Measurements from ENCODE around the gene TMEM60. TPM values are rescaled to one million over a fixed set of nuclear protein-coding genes. Genes with fewer than 3 reads are reported as not detected.
A peak's percentile ranks its signal among the peaks of the same experiment; 100 is the strongest.

Gene TMEM60
- total and polyA plus RNA-seq, 2 donors (not counting 3 experiments of a cell fraction or from before 2014, with no cell fraction given), result 15.8 to 19.5 TPM

DNA sequence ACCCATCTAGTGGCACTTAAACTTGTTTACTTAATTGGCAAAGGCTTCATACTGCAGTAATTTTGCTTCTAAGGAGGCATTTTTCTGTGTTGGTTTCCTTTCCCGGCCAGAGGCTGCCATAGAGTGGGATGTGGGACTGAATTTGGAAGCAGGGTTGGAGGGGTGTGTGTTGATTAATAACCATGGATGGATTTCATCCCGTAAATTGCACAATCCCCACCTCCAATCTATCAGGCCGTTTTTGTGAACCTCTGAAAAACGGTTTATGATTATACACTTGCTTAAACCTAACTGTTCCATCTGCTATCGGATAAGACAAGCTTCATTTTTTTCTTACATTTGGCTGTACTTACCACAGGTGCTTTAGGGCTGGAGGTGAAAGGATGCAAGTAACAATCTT is 1.3 kb downstream of the TMEM60 start:
- Histone ChIP-seq H3K79me2 (ENCODE audit: control insufficient read depth, insufficient read depth, low read length) (peaks cover 28% of the 10 kb centered on the region), H3K27me3 (ENCODE audit: control insufficient read depth in 2 of 2, insufficient read depth in 2 of 2, low read length in 2 of 2) (no peaks in the 10 kb centered on the region), H3K4me2 (ENCODE audit: insufficient read depth, low read length) (peak overlapping the region; percentile 83), H3K9me3 (replicated peaks; ENCODE audit: control insufficient read depth, insufficient read depth, low read length) (no peaks in the 10 kb centered on the region), H3K9me1 (replicated peaks; ENCODE audit: control insufficient read depth, extremely low read depth, insufficient read depth, low read length) (no peaks in the 10 kb centered on the region), H4K20me1 (replicated peaks; ENCODE audit: control insufficient read depth, extremely low read depth, insufficient read depth, low read length) (no peaks in the 10 kb centered on the region), H3K4me3 (replicated peaks in 1 of 3; ENCODE audit: insufficient read depth in 1 of 3, low read depth in 1 of 3, low read length in 3 of 3) (peak overlapping the region in 2 of 3 experiments; percentile 90 to 94), H3K9ac (replicated peaks; ENCODE audit: extremely low read depth, insufficient read depth, low read length) (no peak overlapping the region), H3K27ac (ENCODE audit: insufficient read depth, low read depth, low read length) (no peak overlapping the region), H2AFZ (ENCODE audit: low read depth, low read length) (no peak overlapping the region), H3K4me1 (ENCODE audit: control insufficient read depth, extremely low read depth, insufficient read depth, low read length) (peaks cover 20% of the 10 kb centered on the region), H3K36me3 (ENCODE audit: control insufficient read depth in 2 of 2, extremely low read depth in 1 of 2, insufficient read depth in 2 of 2, low read length in 2 of 2) (no peaks in the 10 kb centered on the region)
- CTCF ChIA-PET, result no interaction called here
- TF ChIP-seq POLR2A (IDR thresholded peaks at IDR 0.05; ENCODE audit: low read depth, low read length) (no peak), EZH2 (IDR thresholded peaks at IDR 0.05; ENCODE audit: borderline replicate concordance, low read depth, low read length, severe bottlenecking) (no peak), MYC (IDR thresholded peaks at IDR 0.05; ENCODE audit: low read depth, low read length) (no peak), JUN (IDR thresholded peaks at IDR 0.05; ENCODE audit: borderline replicate concordance, insufficient read depth, insufficient read length, low read depth) (no peak), FOS (IDR thresholded peaks at IDR 0.05; ENCODE audit: borderline replicate concordance, insufficient read depth, low read length) (no peak)
- TF ChIP-seq, protein P1, sequence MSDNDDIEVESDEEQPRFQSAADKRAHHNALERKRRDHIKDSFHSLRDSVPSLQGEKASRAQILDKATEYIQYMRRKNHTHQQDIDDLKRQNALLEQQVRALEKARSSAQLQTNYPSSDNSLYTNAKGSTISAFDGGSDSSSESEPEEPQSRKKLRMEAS (IDR thresholded peaks at IDR 0.05; ENCODE audit: insufficient read depth, insufficient read length), result no peak
- TF ChIP-seq, protein P2, sequence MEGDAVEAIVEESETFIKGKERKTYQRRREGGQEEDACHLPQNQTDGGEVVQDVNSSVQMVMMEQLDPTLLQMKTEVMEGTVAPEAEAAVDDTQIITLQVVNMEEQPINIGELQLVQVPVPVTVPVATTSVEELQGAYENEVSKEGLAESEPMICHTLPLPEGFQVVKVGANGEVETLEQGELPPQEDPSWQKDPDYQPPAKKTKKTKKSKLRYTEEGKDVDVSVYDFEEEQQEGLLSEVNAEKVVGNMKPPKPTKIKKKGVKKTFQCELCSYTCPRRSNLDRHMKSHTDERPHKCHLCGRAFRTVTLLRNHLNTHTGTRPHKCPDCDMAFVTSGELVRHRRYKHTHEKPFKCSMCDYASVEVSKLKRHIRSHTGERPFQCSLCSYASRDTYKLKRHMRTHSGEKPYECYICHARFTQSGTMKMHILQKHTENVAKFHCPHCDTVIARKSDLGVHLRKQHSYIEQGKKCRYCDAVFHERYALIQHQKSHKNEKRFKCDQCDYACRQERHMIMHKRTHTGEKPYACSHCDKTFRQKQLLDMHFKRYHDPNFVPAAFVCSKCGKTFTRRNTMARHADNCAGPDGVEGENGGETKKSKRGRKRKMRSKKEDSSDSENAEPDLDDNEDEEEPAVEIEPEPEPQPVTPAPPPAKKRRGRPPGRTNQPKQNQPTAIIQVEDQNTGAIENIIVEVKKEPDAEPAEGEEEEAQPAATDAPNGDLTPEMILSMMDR (IDR thresholded peaks at IDR 0.05; ENCODE audit: extremely low read depth in 1 of 2, insufficient read depth in 1 of 2, low read depth in 1 of 2, low read length in 2 of 2), result no peak
- BruUV-seq (replicated peaks), result no TSS peak
- intact Hi-C loops (cut with micrococcal nuclease) (loop anchor here (5.0 kb wide), 2 partner anchors 100 to 260 kb away; partner anchors contain the start of genes PTPN12 and RSBN1L), dilution Hi-C loops (cut with MboI; ENCODE audit: extremely low pct_ligation_motif_present, low sequenced_read_pairs) (no loop called here)
- FAIRE-seq (no peak), DNase-seq (ENCODE audit: low read depth, low spot score) (no peak)
- POLR2A ChIA-PET, result no interaction called here
